ENCODE measurements around the gene C2orf78.

- TF ChIP-seq POLR2A (IDR thresholded peaks at IDR 0.05) = no peak
- TF ChIP-seq, protein P1, sequence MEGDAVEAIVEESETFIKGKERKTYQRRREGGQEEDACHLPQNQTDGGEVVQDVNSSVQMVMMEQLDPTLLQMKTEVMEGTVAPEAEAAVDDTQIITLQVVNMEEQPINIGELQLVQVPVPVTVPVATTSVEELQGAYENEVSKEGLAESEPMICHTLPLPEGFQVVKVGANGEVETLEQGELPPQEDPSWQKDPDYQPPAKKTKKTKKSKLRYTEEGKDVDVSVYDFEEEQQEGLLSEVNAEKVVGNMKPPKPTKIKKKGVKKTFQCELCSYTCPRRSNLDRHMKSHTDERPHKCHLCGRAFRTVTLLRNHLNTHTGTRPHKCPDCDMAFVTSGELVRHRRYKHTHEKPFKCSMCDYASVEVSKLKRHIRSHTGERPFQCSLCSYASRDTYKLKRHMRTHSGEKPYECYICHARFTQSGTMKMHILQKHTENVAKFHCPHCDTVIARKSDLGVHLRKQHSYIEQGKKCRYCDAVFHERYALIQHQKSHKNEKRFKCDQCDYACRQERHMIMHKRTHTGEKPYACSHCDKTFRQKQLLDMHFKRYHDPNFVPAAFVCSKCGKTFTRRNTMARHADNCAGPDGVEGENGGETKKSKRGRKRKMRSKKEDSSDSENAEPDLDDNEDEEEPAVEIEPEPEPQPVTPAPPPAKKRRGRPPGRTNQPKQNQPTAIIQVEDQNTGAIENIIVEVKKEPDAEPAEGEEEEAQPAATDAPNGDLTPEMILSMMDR (IDR thresholded peaks at IDR 0.05) = peak in 3 of 4 experiments; percentile 16 to 41 (median 26)
These were observed 43.0 kb downstream of the C2orf78 start for GRCh38 chr2:73827018-73827417.

Data from sigmoid colon (tissue), 3 donors.